ENCODE results near the gene UCHL3. TPM values are rescaled to one million over a fixed set of nuclear protein-coding genes. Genes with fewer than 3 reads are reported as not detected.

The UCHL3 gene
- total RNA-seq, 4 donors from 2014 or later: 24.9 to 48.5 (median 38.8) TPM

GRCh38 chr13:75647126-75647784 is 97.7 kb downstream of the UCHL3 start:
- H3K27ac ChIP-seq: no peak overlapping the region
- no peaks in the 10 kb centered on the region for H3K9me3 ChIP-seq
- no peaks in the 10 kb centered on the region for H3K27me3 ChIP-seq
- H3K4me1 ChIP-seq: no peaks in the 10 kb centered on the region
- DNase-seq (ENCODE audit: low spot score in 2 of 2): no peak
- TF ChIP-seq POLR2AphosphoS5 (IDR thresholded peaks at IDR 0.05): no peak
- no peak overlapping the region for H3K4me3 ChIP-seq
- 70% methylated on average over 1 of the region's 1 CpG for WGBS
- H3K36me3 ChIP-seq: no peaks in the 10 kb centered on the region

GRCh38 chr13:75648446-75648845 is 98.9 kb downstream of the UCHL3 start:
- H3K4me3 ChIP-seq: no peak overlapping the region
- H3K36me3 ChIP-seq: no peaks in the 10 kb centered on the region
- 83% methylated on average over 2 of the region's 2 CpGs for WGBS
- no peak for DNase-seq (ENCODE audit: low spot score in 2 of 2)
- H3K27ac ChIP-seq: no peak overlapping the region
- no peaks in the 10 kb centered on the region for H3K9me3 ChIP-seq
- no peaks in the 10 kb centered on the region for H3K27me3 ChIP-seq
- TF ChIP-seq POLR2AphosphoS5 (IDR thresholded peaks at IDR 0.05) (no peak), POLR2A (IDR thresholded peaks at IDR 0.05) (no peak), CTCF (IDR thresholded peaks at IDR 0.05) (no peak), EP300 (IDR thresholded peaks at IDR 0.05) (no peak)
- no peaks in the 10 kb centered on the region for H3K4me1 ChIP-seq

- H3K36me3 ChIP-seq: no peaks in the 10 kb centered on the region
- H3K4me1 ChIP-seq: no peaks in the 10 kb centered on the region
- H3K27ac ChIP-seq: no peak overlapping the region
- TF ChIP-seq EP300 (IDR thresholded peaks at IDR 0.05) (no peak), POLR2AphosphoS5 (IDR thresholded peaks at IDR 0.05) (no peak), CTCF (IDR thresholded peaks at IDR 0.05) (no peak), POLR2A (IDR thresholded peaks at IDR 0.05) (no peak)
- DNase-seq (ENCODE audit: low spot score in 2 of 2): no peak
- no peak overlapping the region for H3K4me3 ChIP-seq
- 59% methylated on average over 2 of the region's 2 CpGs for WGBS
- no peaks in the 10 kb centered on the region for H3K9me3 ChIP-seq
- no peaks in the 10 kb centered on the region for H3K27me3 ChIP-seq
Observed at GRCh38 chr13:75651013-75651412, 101.4 kb downstream of the UCHL3 start.

- Histone ChIP-seq H3K9me3 (no peaks in the 10 kb centered on the region), H3K36me3 (no peaks in the 10 kb centered on the region), H3K4me3 (no peak overlapping the region), H3K27ac (no peak overlapping the region), H3K4me1 (no peaks in the 10 kb centered on the region), H3K27me3 (no peaks in the 10 kb centered on the region)
- no peak for DNase-seq (ENCODE audit: low spot score in 2 of 2)
- 91% methylated on average over 2 of the region's 2 CpGs for WGBS
- TF ChIP-seq EP300 (IDR thresholded peaks at IDR 0.05): no peak
- TF ChIP-seq CTCF (IDR thresholded peaks at IDR 0.05): no peak
- TF ChIP-seq POLR2AphosphoS5 (IDR thresholded peaks at IDR 0.05): no peak
- TF ChIP-seq POLR2A (IDR thresholded peaks at IDR 0.05): no peak
Observed at GRCh38 chr13:75652726-75653125, 103.1 kb downstream of the UCHL3 start.

Other genes starting within 250 kb of the UCHL3 start
- gene TBC1D4, start 67.6 kb upstream of the UCHL3 start, total RNA-seq: 100 to 1,000 TPM in 1 of 4 donors, 10 to 100 TPM in 3; 54.3 to 110 (median 72.7) TPM
- 10 to 100 TPM; 26.6 to 71.0 (median 42.2) TPM for gene COMMD6, start 11.9 kb upstream of the UCHL3 start, total RNA-seq
- 100 to 1,000 TPM in 1 of 4 donors, 10 to 100 TPM in 3; 75.2 to 127 (median 87.0) TPM for gene LMO7, start 86.5 kb downstream of the UCHL3 start, total RNA-seq

Data from suprapubic skin (tissue), 4 donors.